Islet precursor cell (in vitro differentiated cells): Measurements from ENCODE around the gene USP6.
"Not testable (repeated sequence)": the region's sequence is repeated elsewhere in the genome, so short reads cannot be mapped to it uniquely, and the experiment has no call there.

Experiments
- DNase-seq: peaks from one replicate; pipeline ENCODE4 v3.0.0-alpha.2; 2018

USP6 gene

GRCh38 chr17:5136580-5137412, 21.0 kb downstream of the USP6 start:
- DNase-seq: not testable (repeated sequence)

- DNase-seq: not testable (repeated sequence)
These were observed 21.8 kb downstream of the USP6 start for GRCh38 chr17:5137511-5138197.

GRCh38 chr17:5138198-5138544, 22.3 kb downstream of the USP6 start:
- not testable (repeated sequence) for DNase-seq

- DNase-seq: no peak
These were observed 23.0 kb downstream of the USP6 start for GRCh38 chr17:5138616-5139457.

- no peak for DNase-seq
These were observed 23.6 kb downstream of the USP6 start for GRCh38 chr17:5139458-5139732.

- DNase-seq: not testable (repeated sequence)
These were observed 27.0 kb downstream of the USP6 start for GRCh38 chr17:5142877-5143276.

GRCh38 chr17:5146122-5146521, 30.3 kb downstream of the USP6 start:
- not testable (repeated sequence) for DNase-seq

- not testable (repeated sequence) for DNase-seq
These were observed 44.9 kb downstream of the USP6 start for GRCh38 chr17:5160702-5161101.

GRCh38 chr17:5161793-5162192, 46.0 kb downstream of the USP6 start:
- not testable (repeated sequence) for DNase-seq

- DNase-seq: no peak
These were observed 48.6 kb downstream of the USP6 start for GRCh38 chr17:5164436-5164835.

- DNase-seq: not testable (repeated sequence)
These were observed 50.1 kb downstream of the USP6 start for GRCh38 chr17:5165791-5166564.

- DNase-seq: not testable (repeated sequence)
These were observed 59.2 kb downstream of the USP6 start for GRCh38 chr17:5175027-5175426.

- DNase-seq: no peak
These were observed 63.2 kb downstream of the USP6 start for GRCh38 chr17:5179003-5179402.

GRCh38 chr17:5181509-5182305, 65.9 kb downstream of the USP6 start:
- DNase-seq: no peak

- DNase-seq: no peak
These were observed 67.0 kb downstream of the USP6 start for GRCh38 chr17:5182597-5183409.

- no peak for DNase-seq
These were observed 67.6 kb downstream of the USP6 start for GRCh38 chr17:5183410-5183793.

GRCh38 chr17:5184288-5184687, 68.5 kb downstream of the USP6 start:
- no peak for DNase-seq

GRCh38 chr17:5191541-5192417, 75.9 kb downstream of the USP6 start, which contains the start of gene ZNF594:
Gene ZNF594, minus strand, starts transcription at chr17:5191868. Its CDS starts 7,612 bp downstream, at chr17:5184256.
- DNase-seq: peak; percentile 99

- no peak for DNase-seq
These were observed 78.5 kb downstream of the USP6 start for GRCh38 chr17:5194346-5194745.

GRCh38 chr17:5198472-5198871, 82.6 kb downstream of the USP6 start:
- DNase-seq: no peak
